ENCODE data around the gene GSE1.

GRCh38 chr16:85646976-85647375 is 33.9 kb downstream of the GSE1 start:
- TF ChIP-seq CTCF (IDR thresholded peaks at IDR 0.05) (no peak), POLR2A (IDR thresholded peaks at IDR 0.05) (no peak)

Measured in right lobe of liver (tissue), 4 donors.